Fibroblast of mammary gland (primary cell): ENCODE data around the gene PURA.

Source experiments
- DNase-seq: peaks from one replicate; pipeline ENCODE4 v3.0.0-alpha.2; 2010; ENCODE audit warnings: low read depth
- H3K4me3 ChIP-seq: 2 replicates; pipeline ENCODE4 v1.5.1; 2011; ENCODE audit warnings: low read depth, mild to moderate bottlenecking, low read length, moderate library complexity; ENCODE audit not compliant: control insufficient read depth
- TF ChIP-seq, protein P1 (sequence below): conservative IDR thresholded peaks from 2 replicates; pipeline ENCODE4 v1.5.1; 2011; ENCODE audit warnings: low read depth, low read length, inconsistent platforms; ENCODE audit not compliant: control insufficient read depth, insufficient read depth

Gene PURA

DNA sequence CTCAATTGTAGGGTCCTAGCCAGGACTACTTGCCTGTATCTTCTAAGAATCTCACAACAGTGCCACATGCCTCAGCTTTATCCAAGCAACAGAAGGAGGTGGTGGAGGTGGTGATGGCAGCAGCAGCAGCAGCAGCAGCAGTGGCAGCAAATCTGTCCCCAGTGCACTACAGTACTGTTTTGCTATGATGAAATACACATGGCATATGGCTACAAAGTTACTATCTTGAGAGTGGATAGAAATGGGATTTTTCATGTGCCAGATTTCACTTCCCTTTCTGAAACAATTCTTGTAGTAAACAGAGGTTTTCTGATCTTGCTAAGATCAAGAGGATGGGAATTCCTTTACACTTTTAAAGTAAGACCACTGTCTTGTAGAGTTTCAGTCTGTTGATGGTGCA is 53.0 kb downstream of the PURA start:
- TF ChIP-seq, protein P1, sequence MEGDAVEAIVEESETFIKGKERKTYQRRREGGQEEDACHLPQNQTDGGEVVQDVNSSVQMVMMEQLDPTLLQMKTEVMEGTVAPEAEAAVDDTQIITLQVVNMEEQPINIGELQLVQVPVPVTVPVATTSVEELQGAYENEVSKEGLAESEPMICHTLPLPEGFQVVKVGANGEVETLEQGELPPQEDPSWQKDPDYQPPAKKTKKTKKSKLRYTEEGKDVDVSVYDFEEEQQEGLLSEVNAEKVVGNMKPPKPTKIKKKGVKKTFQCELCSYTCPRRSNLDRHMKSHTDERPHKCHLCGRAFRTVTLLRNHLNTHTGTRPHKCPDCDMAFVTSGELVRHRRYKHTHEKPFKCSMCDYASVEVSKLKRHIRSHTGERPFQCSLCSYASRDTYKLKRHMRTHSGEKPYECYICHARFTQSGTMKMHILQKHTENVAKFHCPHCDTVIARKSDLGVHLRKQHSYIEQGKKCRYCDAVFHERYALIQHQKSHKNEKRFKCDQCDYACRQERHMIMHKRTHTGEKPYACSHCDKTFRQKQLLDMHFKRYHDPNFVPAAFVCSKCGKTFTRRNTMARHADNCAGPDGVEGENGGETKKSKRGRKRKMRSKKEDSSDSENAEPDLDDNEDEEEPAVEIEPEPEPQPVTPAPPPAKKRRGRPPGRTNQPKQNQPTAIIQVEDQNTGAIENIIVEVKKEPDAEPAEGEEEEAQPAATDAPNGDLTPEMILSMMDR = no peak
- DNase-seq = no peak
- H3K4me3 ChIP-seq = no peak overlapping the region

DNA sequence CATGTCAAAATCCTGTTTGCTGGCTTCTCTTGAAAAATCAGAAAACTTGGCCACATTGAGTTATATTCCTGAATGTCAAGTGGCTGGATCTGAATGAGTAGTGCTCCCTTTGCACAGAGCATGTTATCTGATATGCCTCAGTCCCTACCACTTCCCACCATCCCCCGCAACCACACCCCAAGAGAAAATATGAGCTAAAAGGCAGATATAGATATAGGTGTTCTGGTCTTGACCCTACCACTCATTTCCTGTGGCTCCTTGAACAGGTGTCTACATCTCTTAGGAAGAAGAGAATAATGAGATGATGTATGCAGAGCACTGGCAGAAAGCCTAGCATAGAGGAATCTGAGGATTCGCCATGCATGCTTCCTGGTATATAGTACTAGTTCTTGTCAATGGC is 54.5 kb downstream of the PURA start:
- DNase-seq = no peak
- TF ChIP-seq, protein P1 = no peak

DNA sequence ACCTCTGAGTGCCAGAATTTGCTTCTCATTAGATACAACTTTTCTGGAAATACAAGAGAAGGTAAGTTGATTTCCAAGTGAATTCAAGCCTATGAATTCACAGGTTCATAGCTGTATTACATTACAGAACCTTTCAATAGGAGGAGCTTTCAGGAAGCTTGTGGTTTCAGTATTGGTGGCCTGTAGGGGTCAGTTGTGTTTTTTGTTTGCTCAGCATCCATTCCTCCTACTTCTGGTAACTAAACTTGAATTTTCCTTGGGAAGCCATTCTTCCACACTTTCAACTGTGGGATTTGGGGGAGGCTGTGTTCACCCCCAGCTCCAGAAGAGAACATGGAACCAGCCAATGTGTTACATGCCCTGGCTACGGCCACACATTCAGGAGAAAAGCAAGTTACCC is 55.5 kb downstream of the PURA start:
- H3K4me3 ChIP-seq = no peak overlapping the region
- peak; percentile 38 for DNase-seq
- TF ChIP-seq, protein P1 = peak; percentile 11

More for the DNA sequence above, 54.5 kb downstream of the PURA start:
- no peak overlapping the region for H3K4me3 ChIP-seq

DNA sequence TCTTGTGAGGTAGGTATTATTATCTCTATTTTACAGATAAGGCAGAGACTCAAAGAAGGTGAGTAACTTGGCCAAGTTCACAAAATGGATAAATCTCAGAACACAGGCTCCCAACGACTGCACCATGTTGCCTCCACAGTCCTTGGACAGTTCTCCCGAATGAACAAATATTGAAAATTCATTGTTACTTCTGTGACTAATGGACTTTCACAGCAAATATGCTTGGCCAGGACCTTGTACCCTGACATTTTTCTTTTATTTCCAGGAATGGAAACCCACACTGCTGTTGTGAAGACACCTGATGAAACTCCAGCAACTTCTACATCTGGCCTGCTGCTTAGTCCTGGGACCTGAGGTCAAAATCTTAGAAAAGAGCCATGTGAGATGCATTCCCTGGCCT is 58.6 kb downstream of the PURA start:
- H3K4me3 ChIP-seq = no peak overlapping the region
- TF ChIP-seq, protein P1 = no peak
- no peak for DNase-seq

DNA sequence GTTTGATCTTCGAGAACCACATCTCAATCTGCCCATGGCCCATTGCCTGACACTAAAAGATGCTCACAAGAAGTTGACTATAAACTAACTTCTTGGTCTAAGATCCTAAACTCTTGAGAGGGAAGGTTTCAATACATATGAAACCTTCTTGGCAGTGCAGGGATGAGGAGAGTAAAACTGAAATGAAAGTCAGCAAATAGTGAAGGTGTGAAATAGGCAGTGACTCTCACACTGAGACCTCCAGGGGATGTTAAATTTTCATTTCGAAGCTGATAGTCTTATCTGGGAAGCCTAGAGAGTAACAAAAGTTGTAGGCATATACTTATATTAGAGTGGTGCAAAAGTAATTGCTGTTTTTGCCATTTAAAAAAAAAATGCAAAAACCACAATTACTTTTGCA is 60.1 kb downstream of the PURA start:
- TF ChIP-seq, protein P1 = no peak
- no peak overlapping the region for H3K4me3 ChIP-seq
- no peak for DNase-seq

DNA sequence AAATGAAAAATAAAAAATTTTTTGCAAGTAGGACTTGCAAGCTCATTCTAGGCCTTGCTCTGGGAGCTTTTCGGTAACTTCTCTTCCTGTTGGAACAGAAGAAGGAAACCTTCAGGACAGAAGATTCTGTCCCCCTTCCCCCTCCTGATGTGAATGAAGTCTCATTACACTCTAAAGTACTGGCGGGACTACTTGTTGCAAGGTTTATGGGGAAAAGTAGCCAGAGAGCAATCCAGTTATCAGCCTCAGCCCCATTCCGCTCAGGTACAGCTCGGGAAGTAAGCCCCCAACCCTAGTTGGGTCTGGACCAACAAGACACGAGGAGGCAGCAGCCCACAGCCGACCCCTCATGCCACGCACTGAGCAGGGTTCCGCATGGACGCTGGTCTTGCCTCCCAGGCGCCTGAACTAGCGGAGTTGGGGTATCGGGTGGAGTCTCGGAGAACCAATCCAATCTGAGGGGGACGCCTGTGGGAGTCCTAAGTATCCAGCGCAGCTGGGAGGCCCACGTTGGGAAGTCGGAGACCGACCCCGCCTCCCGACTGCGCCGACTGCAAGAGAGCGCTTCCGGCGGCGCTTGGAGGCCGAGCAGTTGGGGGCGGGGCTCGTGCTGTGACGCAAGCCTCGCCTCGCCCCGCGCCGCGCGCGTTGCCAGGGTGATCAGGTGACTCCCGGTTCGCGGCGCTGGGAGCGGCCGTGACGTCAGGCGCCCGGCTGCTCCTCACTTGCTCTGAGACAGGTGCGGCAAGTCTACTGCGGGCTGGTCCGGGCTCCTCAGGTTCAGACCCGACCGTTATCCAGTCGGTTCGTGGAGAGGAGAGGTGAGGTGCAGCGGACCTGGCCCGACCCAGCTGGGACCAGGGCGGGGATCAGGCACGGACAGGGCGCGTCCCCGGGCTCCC is 60.8 kb downstream of the PURA start, which contains the start of gene CYSTM1:
CYSTM1 (plus strand) TSS at position 724 of the 902 bp plus-strand sequence. CDS start 19,278 bp downstream, outside the sequence.
- TF ChIP-seq, protein P1 = no peak
- H3K4me3 ChIP-seq = peak within 1 kb of the TSS; percentile 83
- DNase-seq = peak; percentile 93
